Loucy (cell line): Measurements from ENCODE around the gene DHX40.

Experiments used
- H2AFZ ChIP-seq: fragments of 200-600 bp; sonication (generic); 2 replicates; pipeline ENCODE4 v1.6.0; 2016; ENCODE audit warnings: antibody characterized with exemption, mild to moderate bottlenecking, low read length, moderate library complexity
- H3F3A ChIP-seq: fragments of 200-600 bp; 2 replicates; pipeline ENCODE4 v1.6.0; 2016; ENCODE audit warnings: antibody characterized with exemption, low read depth, mild to moderate bottlenecking
- H3K27me3 ChIP-seq: fragments of 200-600 bp; sonication (generic); 2 replicates; pipeline ENCODE4 v1.6.1; 2014; ENCODE audit warnings: low read length, mild to moderate bottlenecking; ENCODE audit not compliant: insufficient read depth, poor library complexity, severe bottlenecking
- H3K36me3 ChIP-seq: fragments of 200-600 bp; sonication (generic); 2 replicates; pipeline ENCODE4 v1.6.1; 2016; ENCODE audit warnings: low read length; ENCODE audit not compliant: insufficient read depth
- H3K4me1 ChIP-seq: fragments of 200-600 bp; sonication (generic); 2 replicates; pipeline ENCODE4 v1.5.1; 2014; ENCODE audit warnings: low read length, mild to moderate bottlenecking; ENCODE audit not compliant: insufficient read depth, poor library complexity, severe bottlenecking
- H3K4me2 ChIP-seq: fragments of 200-600 bp; sonication (generic); 2 replicates; pipeline ENCODE4 v1.6.0; 2014; ENCODE audit warnings: antibody characterized with exemption, low read length, low read depth, mild to moderate bottlenecking; ENCODE audit not compliant: poor library complexity, severe bottlenecking
- H3K4me3 ChIP-seq: fragments of 200-600 bp; sonication (generic); 2 replicates; pipeline ENCODE4 v1.5.1; 2014; ENCODE audit warnings: low read length, mild to moderate bottlenecking, mixed read lengths; ENCODE audit not compliant: poor library complexity, severe bottlenecking
- H3K79me2 ChIP-seq: fragments of 200-600 bp; sonication (generic); 2 replicates; pipeline ENCODE4 v1.6.1; 2014; ENCODE audit warnings: low read length; ENCODE audit not compliant: insufficient read depth
- H3K9ac ChIP-seq: fragments of 200-600 bp; sonication (generic); 2 replicates; pipeline ENCODE4 v1.6.0; 2014; ENCODE audit warnings: mild to moderate bottlenecking, low read depth, low read length, moderate library complexity; ENCODE audit not compliant: poor library complexity, severe bottlenecking
- H3K9me2 ChIP-seq: fragments of 200-600 bp; sonication (generic); replicated peaks from 2 replicates; pipeline ENCODE4 v1.6.1; 2016; ENCODE audit warnings: low read depth, low read length, mixed read lengths
- H3K9me3 ChIP-seq: fragments of 200-600 bp; sonication (generic); 2 replicates; pipeline ENCODE4 v1.6.1; 2014; ENCODE audit warnings: mild to moderate bottlenecking, antibody characterized with exemption, low read length, low read depth; ENCODE audit not compliant: insufficient read depth
- H4K20me1 ChIP-seq: fragments of 200-600 bp; sonication (generic); 2 replicates; pipeline ENCODE4 v1.6.0; 2014; ENCODE audit warnings: antibody characterized with exemption, low read length, mild to moderate bottlenecking; ENCODE audit not compliant: insufficient read depth, poor library complexity, severe bottlenecking
- CTCF ChIP-seq: fragments of 200-600 bp; sonication (generic); conservative IDR thresholded peaks from 2 replicates; pipeline ENCODE4 v1.5.1; 2014; ENCODE audit warnings: mild to moderate bottlenecking, antibody characterized with exemption, low read length
- EZH2phosphoT487 ChIP-seq: fragments of 200-600 bp; IDR thresholded peaks from 2 replicates; pipeline ENCODE4 v1.6.1; 2018; ENCODE audit warnings: antibody characterized with exemption, mild to moderate bottlenecking, moderate library complexity, borderline replicate concordance

DHX40 gene

GRCh38 chr17:59627274-59627673 is 61.9 kb downstream of the DHX40 start:
- peaks cover 4% of the 10 kb centered on the region; the same call in 1 of the 2 replicates for H3K36me3 ChIP-seq
- H2AFZ ChIP-seq = no peak overlapping the region
- no peak overlapping the region for H3K9ac ChIP-seq
- no peaks in the 10 kb centered on the region for H3K9me3 ChIP-seq
- peaks cover 97% of the 10 kb centered on the region for H4K20me1 ChIP-seq
- no peaks in the 10 kb centered on the region for H3K9me2 ChIP-seq
- H3K4me3 ChIP-seq = peak overlapping the region; percentile 48
- H3F3A ChIP-seq = no peaks in the 10 kb centered on the region
- H3K4me1 ChIP-seq = peaks cover 55% of the 10 kb centered on the region
- no peaks in the 10 kb centered on the region for H3K27me3 ChIP-seq
- H3K4me2 ChIP-seq = peak overlapping the region; percentile 74
- H3K79me2 ChIP-seq = peaks cover 100% of the 10 kb centered on the region
- TF ChIP-seq EZH2phosphoT487 (no peak), CTCF (no peak)

- H3K4me1 ChIP-seq = peaks cover 55% of the 10 kb centered on the region
- peak overlapping the region; percentile 48 for H3K4me3 ChIP-seq
- no peaks in the 10 kb centered on the region for H3F3A ChIP-seq
- no peaks in the 10 kb centered on the region for H3K9me3 ChIP-seq
- H3K79me2 ChIP-seq = peaks cover 100% of the 10 kb centered on the region
- H4K20me1 ChIP-seq = peaks cover 97% of the 10 kb centered on the region
- no peaks in the 10 kb centered on the region for H3K9me2 ChIP-seq
- no peak overlapping the region for H2AFZ ChIP-seq
- H3K27me3 ChIP-seq = no peaks in the 10 kb centered on the region
- peak overlapping the region; percentile 74 for H3K4me2 ChIP-seq
- H3K9ac ChIP-seq = no peak overlapping the region
- TF ChIP-seq CTCF (no peak), EZH2phosphoT487 (no peak)
- peaks cover 4% of the 10 kb centered on the region; the same call in 1 of the 2 replicates for H3K36me3 ChIP-seq
These were observed 62.4 kb downstream of the DHX40 start for GRCh38 chr17:59627770-59628171.

GRCh38 chr17:59629174-59629573 is 63.8 kb downstream of the DHX40 start:
- no peak overlapping the region for H3K4me2 ChIP-seq
- H3K36me3 ChIP-seq = peaks cover 4% of the 10 kb centered on the region; the same call in 1 of the 2 replicates
- H3K4me1 ChIP-seq = peaks cover 50% of the 10 kb centered on the region
- H3K4me3 ChIP-seq = no peak overlapping the region
- no peaks in the 10 kb centered on the region for H3K27me3 ChIP-seq
- no peaks in the 10 kb centered on the region for H3K9me3 ChIP-seq
- H3F3A ChIP-seq = no peaks in the 10 kb centered on the region
- H4K20me1 ChIP-seq = peaks cover 95% of the 10 kb centered on the region
- H3K9me2 ChIP-seq = no peaks in the 10 kb centered on the region
- H3K9ac ChIP-seq = no peak overlapping the region
- H3K79me2 ChIP-seq = peaks cover 99% of the 10 kb centered on the region
- H2AFZ ChIP-seq = no peak overlapping the region
- TF ChIP-seq EZH2phosphoT487 (no peak), CTCF (no peak)
